Ecto neural progenitor cell (in vitro differentiated cells): ENCODE results near the gene KCNK18.
"Not testable (repeated sequence)": the region's sequence is repeated elsewhere in the genome, so short reads cannot be mapped to it uniquely, and the experiment has no call there.

Experiments used
- DNase-seq: peaks from one replicate; pipeline ENCODE4 v3.0.0-alpha.2; 2018; ENCODE audit warnings: low spot score

KCNK18 gene

DNA sequence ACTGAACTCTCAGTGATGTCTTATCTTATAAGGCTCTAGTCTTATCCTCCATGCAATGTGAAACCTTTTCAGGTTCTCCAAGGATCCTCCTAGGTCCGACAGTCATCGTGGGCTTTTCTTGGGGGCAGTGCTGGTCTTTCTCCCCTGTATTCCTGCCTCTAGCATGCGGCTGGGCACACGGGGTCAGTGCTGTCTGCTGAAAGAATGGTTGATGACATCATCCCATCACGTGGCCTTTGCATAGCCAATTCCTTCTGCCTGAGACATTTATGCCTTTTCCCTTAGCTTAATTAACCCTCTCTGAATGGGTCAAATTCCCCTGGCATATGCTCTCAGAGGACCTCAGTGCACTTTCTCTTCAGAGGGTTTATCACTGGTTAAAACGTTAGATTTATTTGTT lies 27.0 kb upstream of the KCNK18 start:
- DNase-seq, result no peak

DNA sequence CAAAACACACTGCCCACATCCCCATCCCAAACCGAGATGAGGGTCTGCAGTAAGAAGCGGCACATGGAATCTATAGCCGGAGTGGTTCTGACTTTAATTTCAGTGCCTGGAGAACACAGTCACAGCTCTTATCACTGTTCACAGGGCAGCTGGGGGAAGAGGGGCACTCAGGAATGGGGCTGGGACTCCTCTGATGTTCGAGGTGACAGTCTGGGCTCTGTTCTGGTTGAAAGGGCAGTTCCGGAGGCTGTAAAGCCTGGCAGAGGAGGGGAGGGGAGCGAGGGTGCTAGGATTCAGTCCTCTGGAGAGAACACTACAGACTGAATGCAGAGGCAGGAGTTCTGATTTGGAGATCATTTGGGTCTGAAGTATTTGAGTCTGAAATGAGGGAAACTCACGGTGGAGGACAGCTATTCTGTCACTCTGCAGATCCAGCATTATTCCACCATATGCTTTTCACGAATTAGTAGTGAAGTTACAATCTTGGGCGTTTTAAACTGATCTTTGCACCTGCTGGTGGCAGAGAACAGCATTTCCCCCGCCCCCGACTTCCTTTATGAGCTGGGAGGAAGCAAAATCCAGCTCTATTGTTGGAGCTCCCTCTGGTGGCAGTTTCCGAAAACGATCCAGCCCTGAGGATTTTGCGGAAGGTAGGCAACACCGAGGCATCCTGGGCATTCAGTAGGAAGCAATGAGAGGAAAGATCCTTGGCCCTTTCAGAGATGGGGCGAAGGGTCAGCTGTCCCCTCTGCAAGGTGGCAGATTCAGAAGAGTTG lies 22.7 kb upstream of the KCNK18 start:
- DNase-seq, result peak; percentile 90

GRCh38 chr10:117175215-117175900 lies 21.9 kb upstream of the KCNK18 start:
- peak; percentile 71 for DNase-seq

GRCh38 chr10:117175901-117176534 lies 21.3 kb upstream of the KCNK18 start:
- DNase-seq, result peak; percentile 81

- no peak for DNase-seq
These were observed 19.1 kb upstream of the KCNK18 start for GRCh38 chr10:117178190-117178589.

GRCh38 chr10:117184296-117184695 lies 13.0 kb upstream of the KCNK18 start:
- DNase-seq, result no peak

GRCh38 chr10:117184821-117185220 lies 12.5 kb upstream of the KCNK18 start:
- DNase-seq, result no peak

GRCh38 chr10:117185817-117186216 lies 11.5 kb upstream of the KCNK18 start:
- DNase-seq, result not testable (repeated sequence)

- DNase-seq, result no peak
These were observed 10.3 kb upstream of the KCNK18 start for GRCh38 chr10:117186832-117187615.

DNA sequence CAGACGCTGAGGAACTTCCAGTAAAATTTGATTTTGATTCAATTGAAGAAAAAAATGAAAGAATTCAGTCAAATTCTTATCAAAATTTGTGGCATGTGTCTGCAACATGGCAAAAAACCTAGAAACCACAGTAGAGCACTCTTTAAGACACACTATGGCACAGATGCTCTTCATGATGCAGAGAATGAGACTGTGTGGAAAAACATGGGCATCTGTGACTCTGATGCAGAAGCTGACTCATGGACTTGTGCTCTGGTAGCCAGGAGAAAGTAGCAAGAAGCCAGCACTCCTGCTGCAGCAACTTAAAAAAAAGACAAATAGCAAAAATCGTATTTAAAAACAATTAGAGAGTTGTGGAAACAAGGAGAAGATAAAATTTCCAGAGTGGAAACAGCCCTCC lies 8.9 kb upstream of the KCNK18 start:
- no peak for DNase-seq

DNA sequence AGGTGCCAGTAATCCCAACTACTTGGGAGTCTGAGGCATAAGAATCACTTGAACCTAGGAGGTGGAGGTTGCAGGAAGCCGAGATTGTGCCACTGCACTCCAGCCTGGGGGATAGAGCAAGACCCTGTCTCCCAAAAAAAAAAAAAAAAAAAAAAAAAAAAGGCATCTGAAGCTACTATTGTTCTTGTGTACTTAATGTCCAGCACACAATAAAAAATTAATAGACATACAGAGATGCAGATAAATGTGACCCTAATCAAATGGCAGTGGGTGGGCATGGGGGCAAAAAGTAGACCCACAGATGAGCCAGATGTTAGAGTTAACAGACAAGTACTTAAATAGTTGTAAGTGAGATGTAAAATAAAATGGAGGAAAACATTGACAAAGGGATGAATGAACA lies 7.7 kb upstream of the KCNK18 start:
- no peak for DNase-seq

DNA sequence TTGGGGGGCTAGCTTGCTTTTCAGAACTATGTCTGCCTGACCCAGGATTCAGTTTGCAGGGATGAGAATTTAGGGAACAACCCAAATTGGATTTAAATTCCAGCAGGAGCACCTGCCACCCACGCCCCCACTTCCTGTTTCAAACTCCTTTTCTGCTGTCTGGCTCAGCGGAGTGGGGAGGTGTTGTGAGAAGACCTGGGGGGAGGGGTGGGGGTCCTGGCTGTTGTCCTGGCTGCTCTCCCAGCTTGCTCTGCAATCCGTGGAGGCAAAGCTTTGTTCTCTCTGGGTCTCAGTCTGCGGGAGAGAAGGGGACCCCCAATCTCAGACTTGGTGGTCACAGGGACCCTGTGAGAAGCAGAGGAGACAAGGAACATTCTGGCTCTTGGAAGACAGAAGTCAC lies 799 bp downstream of the KCNK18 start:
- DNase-seq, result no peak

- no peak for DNase-seq
These were observed 4.5 kb downstream of the KCNK18 start for GRCh38 chr10:117201826-117202225.

- DNase-seq, result no peak
These were observed 7.0 kb downstream of the KCNK18 start for GRCh38 chr10:117204316-117204715.

DNA sequence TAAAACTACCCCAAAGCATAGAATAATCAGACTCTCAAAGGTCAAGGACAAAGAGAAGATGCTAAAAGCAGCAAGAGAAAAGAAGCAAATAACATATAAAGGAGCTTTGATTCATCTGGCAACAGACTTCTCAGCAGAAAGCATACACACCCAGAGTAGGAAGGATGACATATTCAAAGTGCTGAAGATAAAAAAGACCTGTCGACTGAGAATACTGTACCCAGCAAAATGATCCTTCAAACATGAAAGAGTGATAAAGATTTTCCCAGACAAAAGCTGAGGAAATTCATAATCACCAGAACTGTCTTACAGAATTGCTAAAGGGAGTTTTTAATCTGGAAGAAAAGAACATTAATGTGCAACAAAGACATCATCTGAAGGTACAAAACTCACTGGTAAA lies 14.9 kb downstream of the KCNK18 start:
- DNase-seq, result no peak

DNA sequence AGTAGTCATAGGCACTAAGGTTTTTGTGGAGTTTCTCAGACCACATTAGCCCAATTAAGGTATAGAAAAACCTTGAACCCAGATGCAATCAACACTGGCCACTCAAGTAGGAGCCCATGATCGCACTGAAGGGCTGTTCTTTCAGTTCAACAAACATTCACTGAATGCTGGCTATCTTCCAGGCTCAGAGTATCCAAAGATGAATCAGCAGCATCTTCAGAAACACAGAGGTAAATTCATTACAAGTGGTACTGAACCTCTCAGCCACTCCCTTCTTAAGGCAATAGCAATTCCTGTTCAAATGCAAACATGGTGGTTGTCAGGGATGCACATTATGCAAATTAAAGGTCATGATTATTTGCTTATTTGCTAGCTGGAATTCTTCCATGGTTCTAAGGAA lies 17.1 kb downstream of the KCNK18 start:
- no peak for DNase-seq

GRCh38 chr10:117215079-117215478 lies 17.8 kb downstream of the KCNK18 start:
- no peak for DNase-seq

DNA sequence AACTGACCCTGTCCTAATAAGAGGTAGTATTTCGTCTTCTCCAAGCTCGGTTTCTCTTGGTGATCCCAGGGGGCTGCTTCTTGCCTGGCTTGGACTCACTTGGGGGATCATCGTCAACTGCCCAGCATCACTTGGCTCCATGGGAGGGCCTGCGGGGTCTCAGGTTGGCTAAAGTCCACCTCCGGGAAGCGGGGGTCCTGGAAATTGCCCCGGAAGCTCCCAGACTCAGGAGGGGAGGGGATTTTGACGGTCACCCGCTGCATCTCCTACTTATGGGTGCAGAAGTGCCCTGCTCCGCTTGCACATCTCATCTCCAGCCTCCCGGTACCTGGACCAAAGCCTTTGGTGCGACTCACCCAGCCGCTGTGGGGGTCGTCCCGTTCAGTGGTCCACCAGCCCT lies 18.7 kb downstream of the KCNK18 start:
- DNase-seq, result no peak

GRCh38 chr10:117216611-117217195 lies 19.4 kb downstream of the KCNK18 start:
- DNase-seq, result peak; percentile 89

DNA sequence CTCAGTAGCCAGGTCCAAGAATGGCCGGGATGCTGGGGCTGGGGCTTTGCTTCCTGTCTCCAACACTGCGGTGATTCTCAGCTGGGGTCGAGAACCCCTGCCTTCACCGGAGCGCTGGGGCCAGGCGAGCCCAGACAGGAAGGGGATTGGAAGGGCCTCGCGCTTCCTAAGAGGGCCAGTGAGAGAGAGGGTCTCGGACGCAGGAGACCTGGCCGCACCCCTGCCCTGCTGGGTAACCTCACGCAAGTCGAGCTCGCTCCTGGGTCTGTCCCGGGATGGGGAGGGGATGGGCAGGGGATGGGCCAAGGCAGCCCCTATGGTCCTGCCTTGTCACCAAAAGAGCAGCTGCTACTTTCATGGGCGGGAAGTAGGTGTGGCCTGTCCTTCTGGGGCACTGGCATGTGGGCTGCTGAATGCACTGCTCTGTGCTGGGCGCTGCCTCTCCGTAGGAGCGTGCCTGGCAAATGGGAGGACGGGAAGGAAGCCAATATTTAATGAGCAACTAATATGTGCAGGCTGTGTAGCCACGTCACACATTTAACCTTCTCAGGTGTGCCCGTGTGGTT lies 20.0 kb downstream of the KCNK18 start:
- no peak for DNase-seq

- no peak for DNase-seq
These were observed 21.4 kb downstream of the KCNK18 start for GRCh38 chr10:117218654-117219053.
